Liver (tissue), 9 donors: Measurements from ENCODE around the gene HEPACAM. TPM values are rescaled to one million over a fixed set of nuclear protein-coding genes. Genes with fewer than 3 reads are reported as not detected.

ENCODE experiments used
- DNase-seq: peaks from one replicate; pipeline ENCODE4 v3.0.0-alpha.2; 2017; ENCODE audit warnings: low spot score
- H3K27ac ChIP-seq, 2 donors: one replicate each; pipeline ENCODE4 v1.7.0; 2013; ENCODE audit warnings: inconsistent platforms in 2 of 2, low read length in 2 of 2, control low read depth in 1 of 2, low read depth in 1 of 2, mild to moderate bottlenecking in 1 of 2
- H3K27me3 ChIP-seq, 4 donors: one replicate each; pipeline versions ENCODE4 v1.6.1 to v1.7.0; 2013; ENCODE audit warnings: low read length in 3 of 4, inconsistent platforms in 1 of 4, mild to moderate bottlenecking in 1 of 4, moderate library complexity in 1 of 4; ENCODE audit not compliant: control insufficient read depth in 4 of 4, insufficient read depth in 4 of 4
- H3K36me3 ChIP-seq, 4 donors: one replicate each; pipeline versions ENCODE4 v1.6.1 to v1.7.0; 2013; ENCODE audit warnings: low read length in 3 of 4, mild to moderate bottlenecking in 3 of 4, low read depth in 1 of 4, moderate library complexity in 1 of 4; ENCODE audit not compliant: control insufficient read depth in 4 of 4, insufficient read depth in 3 of 4
- H3K4me1 ChIP-seq, 4 donors: one replicate each; pipeline versions ENCODE4 v1.6.1 to v1.7.0; 2013; ENCODE audit warnings: low read length in 3 of 4, mild to moderate bottlenecking in 3 of 4, moderate library complexity in 1 of 4; ENCODE audit not compliant: control insufficient read depth in 4 of 4, insufficient read depth in 4 of 4
- H3K4me3 ChIP-seq, 3 donors: one replicate each; pipeline versions ENCODE4 v1.6.1 to v1.7.0; 2013; ENCODE audit warnings: low read length in 3 of 3, control low read depth in 1 of 3, low read depth in 1 of 3, mild to moderate bottlenecking in 1 of 3
- H3K9ac ChIP-seq, 2 donors: one replicate each; pipeline ENCODE4 v1.7.0; 2013; ENCODE audit warnings: low read length in 2 of 2, mild to moderate bottlenecking in 2 of 2, moderate library complexity in 2 of 2, control low read depth in 1 of 2, low read depth in 1 of 2
- H3K9me3 ChIP-seq, 4 donors: one replicate each; pipeline versions ENCODE4 v1.6.1 to v1.7.0; 2013; ENCODE audit warnings: low read length in 3 of 4; ENCODE audit not compliant: control insufficient read depth in 4 of 4
- EGR1 ChIP-seq, 2 donors: IDR thresholded peaks; 2 replicates each; pipeline ENCODE4 v1.6.1; 2016 to 2018; ENCODE audit warnings: antibody characterized with exemption in 2 of 2, low read depth in 2 of 2
- FOXA1 ChIP-seq: IDR thresholded peaks from 2 replicates; pipeline ENCODE4 v1.6.1; 2016; ENCODE audit warnings: antibody characterized with exemption
- FOXA2 ChIP-seq: IDR thresholded peaks from 2 replicates; pipeline ENCODE4 v1.6.1; 2016; ENCODE audit warnings: antibody characterized with exemption
- GABPA ChIP-seq, 2 donors: IDR thresholded peaks in 1 of 2; conservative IDR thresholded peaks in 1 of 2; 2 replicates each; pipeline ENCODE4 v1.6.1; 2016; ENCODE audit warnings: antibody characterized with exemption in 2 of 2, mild to moderate bottlenecking in 1 of 2, moderate library complexity in 1 of 2
- HNF4A ChIP-seq, 2 donors: conservative IDR thresholded peaks; 2 replicates each; pipeline ENCODE4 v1.6.1; 2016; ENCODE audit warnings: antibody characterized with exemption in 2 of 2, mild to moderate bottlenecking in 2 of 2
- HNF4G ChIP-seq: IDR thresholded peaks from 2 replicates; pipeline ENCODE4 v1.6.1; 2016; ENCODE audit warnings: antibody characterized with exemption
- JUND ChIP-seq, 2 donors: IDR thresholded peaks; 2 replicates each; pipeline ENCODE4 v1.6.1; 2016; ENCODE audit warnings: antibody characterized with exemption in 2 of 2
- NR2F2 ChIP-seq: IDR thresholded peaks from 2 replicates; pipeline ENCODE4 v1.6.1; 2016; ENCODE audit warnings: antibody characterized with exemption
- RAD21 ChIP-seq, 2 donors: IDR thresholded peaks; 2 replicates each; pipeline ENCODE4 v1.6.1; 2016; ENCODE audit warnings: antibody characterized with exemption in 2 of 2, mild to moderate bottlenecking in 2 of 2
- RXRA ChIP-seq, 2 donors: IDR thresholded peaks; 2 replicates each; pipeline ENCODE4 v1.6.1; 2017 to 2018; ENCODE audit warnings: antibody characterized with exemption in 2 of 2, mild to moderate bottlenecking in 1 of 2
- SP1 ChIP-seq: IDR thresholded peaks from 2 replicates; pipeline ENCODE4 v1.6.1; 2018; ENCODE audit warnings: antibody characterized with exemption, mild to moderate bottlenecking
- TAF1 ChIP-seq: conservative IDR thresholded peaks from 2 replicates; pipeline ENCODE4 v1.6.1; 2016; ENCODE audit warnings: antibody characterized with exemption, mild to moderate bottlenecking
- YY1 ChIP-seq: IDR thresholded peaks from 2 replicates; pipeline ENCODE4 v1.6.1; 2016; ENCODE audit warnings: antibody characterized with exemption, mild to moderate bottlenecking
- WGBS: extraction: QIAGEN DNeasy Blood & Tissue Kit; methylation state at CpG from one replicate; pipeline ENCODE4 v1.1.7; 2013; 5-methylcytosine and 5-hydroxymethylcytosine counted together
- polyA plus RNA-seq, 2 donors: library from polyadenylated mRNA; stranded (reverse) in 1 of 2; unstranded in 1 of 2; fragments of 200-250 nt in 1 of 2; fragments of >200 nt in 1 of 2; fragmentation: Nextera tagmentation in 1 of 2; extraction: Ambion mirVana in 1 of 2; gene quantifications; one replicate each; pipeline versions ENCODE4 v1.2.1 to v1.2.3, GENCODE V29; 2013 to 2015
- total RNA-seq, 2 donors: library from RNA; depleted of rRNA; stranded (reverse); fragments of >200 nt; gene quantifications; one replicate each; pipeline ENCODE4 v1.2.3, GENCODE V29; 2014
- TF ChIP-seq, protein P1 (sequence below): IDR thresholded peaks from 2 replicates; pipeline ENCODE4 v1.6.1; 2016; ENCODE audit warnings: antibody characterized with exemption
- TF ChIP-seq, protein P2 (sequence below): IDR thresholded peaks from 2 replicates; pipeline ENCODE4 v1.6.1; 2016; ENCODE audit warnings: antibody characterized with exemption
- TF ChIP-seq, protein P3 (sequence below): IDR thresholded peaks from 2 replicates; pipeline ENCODE4 v1.6.1; 2016; ENCODE audit warnings: antibody characterized with exemption, mild to moderate bottlenecking
- TF ChIP-seq, protein P4 (sequence below): IDR thresholded peaks from 2 replicates; pipeline ENCODE4 v1.6.1; 2016; ENCODE audit warnings: antibody characterized with exemption
- TF ChIP-seq, protein P5 (sequence below): fragments of 150-350 bp; IDR thresholded peaks from 2 replicates; pipeline ENCODE4 v1.5.1; 2017; ENCODE audit warnings: improper control_type of control experiment, low read depth, low read length; ENCODE audit not compliant: missing input control
- donor health status: healthy.
- donor health status: healthy.
- donor health status: healthy.
- donor health status: healthy.
- donor health status: healthy.

HEPACAM gene
- total and polyA plus RNA-seq, 4 donors = 0.79 to 7.1 (median 3.3) TPM; not detected in 1

DNA sequence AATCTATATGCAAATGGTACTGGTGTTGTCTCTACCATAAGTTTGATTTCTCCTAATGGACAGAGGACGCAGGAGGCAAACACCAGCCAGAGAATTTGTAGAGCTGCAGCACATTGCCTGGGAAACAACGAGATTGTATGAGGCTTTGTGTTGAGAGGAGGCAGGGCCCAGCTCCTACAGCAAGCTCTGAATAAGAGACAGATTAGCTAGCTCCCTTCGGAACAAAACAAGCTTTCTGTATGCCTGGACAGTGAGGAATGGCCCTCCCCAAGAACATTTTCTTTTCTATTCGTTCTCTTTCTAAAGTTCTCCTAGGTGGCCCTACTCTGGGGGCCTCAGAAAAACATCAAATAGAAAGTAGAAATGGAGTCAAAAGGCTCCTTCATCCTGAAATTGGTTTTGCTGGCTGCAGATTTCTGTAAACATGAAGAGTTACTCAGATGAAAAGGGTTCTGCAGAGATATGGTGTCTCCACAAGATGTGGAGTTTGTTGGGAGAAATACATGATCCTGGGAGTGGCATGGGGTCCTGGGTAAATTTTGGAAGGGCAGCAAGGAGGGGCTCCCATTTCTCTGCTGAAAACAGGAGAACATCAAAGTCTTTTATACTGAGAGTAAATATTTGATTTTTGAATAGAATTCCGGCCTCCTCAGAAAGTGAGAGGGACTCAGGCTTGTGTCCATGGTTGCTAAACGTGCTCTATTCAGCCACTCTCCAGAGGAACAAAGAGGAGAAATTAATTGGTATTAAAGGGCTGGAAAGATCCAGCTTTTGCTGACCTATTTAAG is 6.8 kb upstream of the HEPACAM start:
- Histone ChIP-seq H3K27me3 (no peaks in the 10 kb centered on the region), H3K36me3 (no peaks in the 10 kb centered on the region), H3K4me1 (peaks cover 0 to 6% (median 0%) of the 10 kb centered on the region in 4 donors), H3K4me3 (no peak overlapping the region), H3K27ac (no peak overlapping the region), H3K9ac (no peak overlapping the region), H3K9me3 (no peaks in the 10 kb centered on the region)
- 70% methylated on average over 6 of the region's 6 CpGs for WGBS
- TF ChIP-seq JUND (IDR thresholded peaks at IDR 0.05) = no peak
- no peak for TF ChIP-seq SP1
- no peak for TF ChIP-seq RAD21 (IDR thresholded peaks at IDR 0.05)
- no peak for TF ChIP-seq FOXA1
- no peak for TF ChIP-seq GABPA (IDR thresholded peaks at IDR 0.05 in 1 of 2, conservative IDR thresholded peaks at IDR 0.05 in 1 of 2)
- TF ChIP-seq EGR1 (IDR thresholded peaks at IDR 0.05; ENCODE audit: low read depth in 2 of 2) = no peak
- no peak for TF ChIP-seq HNF4G
- TF ChIP-seq, protein P1, sequence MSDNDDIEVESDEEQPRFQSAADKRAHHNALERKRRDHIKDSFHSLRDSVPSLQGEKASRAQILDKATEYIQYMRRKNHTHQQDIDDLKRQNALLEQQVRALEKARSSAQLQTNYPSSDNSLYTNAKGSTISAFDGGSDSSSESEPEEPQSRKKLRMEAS = no peak
- TF ChIP-seq, protein P2, sequence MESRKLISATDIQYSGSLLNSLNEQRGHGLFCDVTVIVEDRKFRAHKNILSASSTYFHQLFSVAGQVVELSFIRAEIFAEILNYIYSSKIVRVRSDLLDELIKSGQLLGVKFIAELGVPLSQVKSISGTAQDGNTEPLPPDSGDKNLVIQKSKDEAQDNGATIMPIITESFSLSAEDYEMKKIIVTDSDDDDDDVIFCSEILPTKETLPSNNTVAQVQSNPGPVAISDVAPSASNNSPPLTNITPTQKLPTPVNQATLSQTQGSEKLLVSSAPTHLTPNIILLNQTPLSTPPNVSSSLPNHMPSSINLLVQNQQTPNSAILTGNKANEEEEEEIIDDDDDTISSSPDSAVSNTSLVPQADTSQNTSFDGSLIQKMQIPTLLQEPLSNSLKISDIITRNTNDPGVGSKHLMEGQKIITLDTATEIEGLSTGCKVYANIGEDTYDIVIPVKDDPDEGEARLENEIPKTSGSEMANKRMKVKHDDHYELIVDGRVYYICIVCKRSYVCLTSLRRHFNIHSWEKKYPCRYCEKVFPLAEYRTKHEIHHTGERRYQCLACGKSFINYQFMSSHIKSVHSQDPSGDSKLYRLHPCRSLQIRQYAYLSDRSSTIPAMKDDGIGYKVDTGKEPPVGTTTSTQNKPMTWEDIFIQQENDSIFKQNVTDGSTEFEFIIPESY = no peak
- no peak for DNase-seq

DNA sequence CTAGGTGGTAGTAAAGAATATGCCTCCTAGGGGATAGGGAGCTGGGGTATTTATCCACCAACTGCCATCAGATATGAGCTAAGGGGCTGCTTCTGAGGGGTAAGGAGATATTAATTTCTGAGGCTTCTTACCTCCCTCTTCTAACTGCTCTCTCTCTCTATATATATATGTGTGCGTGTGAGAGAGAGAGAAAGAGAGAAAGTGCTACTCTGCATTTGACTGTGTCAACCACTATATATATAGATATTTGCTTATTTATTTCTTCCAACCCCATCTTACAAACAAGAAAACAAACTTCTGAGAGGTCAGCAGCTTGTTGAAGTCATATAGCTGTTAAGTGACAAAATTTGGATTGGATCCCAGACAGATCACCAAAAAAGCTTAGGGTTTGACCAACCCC is 5.9 kb upstream of the HEPACAM start:
- H3K36me3 ChIP-seq = no peaks in the 10 kb centered on the region
- H3K27ac ChIP-seq = no peak overlapping the region
- H3K27me3 ChIP-seq = no peaks in the 10 kb centered on the region
- H3K9me3 ChIP-seq = no peaks in the 10 kb centered on the region
- no peak for DNase-seq
- H3K4me1 ChIP-seq = peaks cover 0 to 10% (median 0%) of the 10 kb centered on the region in 4 donors
- WGBS = 96% methylated on average over 1 of the region's 1 CpG
- H3K9ac ChIP-seq = no peak overlapping the region
- TF ChIP-seq, protein P3, sequence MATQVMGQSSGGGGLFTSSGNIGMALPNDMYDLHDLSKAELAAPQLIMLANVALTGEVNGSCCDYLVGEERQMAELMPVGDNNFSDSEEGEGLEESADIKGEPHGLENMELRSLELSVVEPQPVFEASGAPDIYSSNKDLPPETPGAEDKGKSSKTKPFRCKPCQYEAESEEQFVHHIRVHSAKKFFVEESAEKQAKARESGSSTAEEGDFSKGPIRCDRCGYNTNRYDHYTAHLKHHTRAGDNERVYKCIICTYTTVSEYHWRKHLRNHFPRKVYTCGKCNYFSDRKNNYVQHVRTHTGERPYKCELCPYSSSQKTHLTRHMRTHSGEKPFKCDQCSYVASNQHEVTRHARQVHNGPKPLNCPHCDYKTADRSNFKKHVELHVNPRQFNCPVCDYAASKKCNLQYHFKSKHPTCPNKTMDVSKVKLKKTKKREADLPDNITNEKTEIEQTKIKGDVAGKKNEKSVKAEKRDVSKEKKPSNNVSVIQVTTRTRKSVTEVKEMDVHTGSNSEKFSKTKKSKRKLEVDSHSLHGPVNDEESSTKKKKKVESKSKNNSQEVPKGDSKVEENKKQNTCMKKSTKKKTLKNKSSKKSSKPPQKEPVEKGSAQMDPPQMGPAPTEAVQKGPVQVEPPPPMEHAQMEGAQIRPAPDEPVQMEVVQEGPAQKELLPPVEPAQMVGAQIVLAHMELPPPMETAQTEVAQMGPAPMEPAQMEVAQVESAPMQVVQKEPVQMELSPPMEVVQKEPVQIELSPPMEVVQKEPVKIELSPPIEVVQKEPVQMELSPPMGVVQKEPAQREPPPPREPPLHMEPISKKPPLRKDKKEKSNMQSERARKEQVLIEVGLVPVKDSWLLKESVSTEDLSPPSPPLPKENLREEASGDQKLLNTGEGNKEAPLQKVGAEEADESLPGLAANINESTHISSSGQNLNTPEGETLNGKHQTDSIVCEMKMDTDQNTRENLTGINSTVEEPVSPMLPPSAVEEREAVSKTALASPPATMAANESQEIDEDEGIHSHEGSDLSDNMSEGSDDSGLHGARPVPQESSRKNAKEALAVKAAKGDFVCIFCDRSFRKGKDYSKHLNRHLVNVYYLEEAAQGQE = no peak
- no peak for TF ChIP-seq HNF4G
- no peak for TF ChIP-seq RAD21 (IDR thresholded peaks at IDR 0.05)
- TF ChIP-seq, protein P1 = no peak
- TF ChIP-seq TAF1 = no peak
- TF ChIP-seq YY1 = no peak
- TF ChIP-seq, protein P2 = no peak
- TF ChIP-seq HNF4A (conservative IDR thresholded peaks at IDR 0.05) = no peak
- TF ChIP-seq RXRA (IDR thresholded peaks at IDR 0.05) = no peak
- TF ChIP-seq FOXA2 = no peak
- TF ChIP-seq GABPA (IDR thresholded peaks at IDR 0.05 in 1 of 2, conservative IDR thresholded peaks at IDR 0.05 in 1 of 2) = no peak
- TF ChIP-seq, protein P4, sequence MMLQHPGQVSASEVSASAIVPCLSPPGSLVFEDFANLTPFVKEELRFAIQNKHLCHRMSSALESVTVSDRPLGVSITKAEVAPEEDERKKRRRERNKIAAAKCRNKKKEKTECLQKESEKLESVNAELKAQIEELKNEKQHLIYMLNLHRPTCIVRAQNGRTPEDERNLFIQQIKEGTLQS = no peak
- TF ChIP-seq NR2F2 = no peak
- no peak for TF ChIP-seq EGR1 (IDR thresholded peaks at IDR 0.05; ENCODE audit: low read depth in 2 of 2)
- TF ChIP-seq, protein P5, sequence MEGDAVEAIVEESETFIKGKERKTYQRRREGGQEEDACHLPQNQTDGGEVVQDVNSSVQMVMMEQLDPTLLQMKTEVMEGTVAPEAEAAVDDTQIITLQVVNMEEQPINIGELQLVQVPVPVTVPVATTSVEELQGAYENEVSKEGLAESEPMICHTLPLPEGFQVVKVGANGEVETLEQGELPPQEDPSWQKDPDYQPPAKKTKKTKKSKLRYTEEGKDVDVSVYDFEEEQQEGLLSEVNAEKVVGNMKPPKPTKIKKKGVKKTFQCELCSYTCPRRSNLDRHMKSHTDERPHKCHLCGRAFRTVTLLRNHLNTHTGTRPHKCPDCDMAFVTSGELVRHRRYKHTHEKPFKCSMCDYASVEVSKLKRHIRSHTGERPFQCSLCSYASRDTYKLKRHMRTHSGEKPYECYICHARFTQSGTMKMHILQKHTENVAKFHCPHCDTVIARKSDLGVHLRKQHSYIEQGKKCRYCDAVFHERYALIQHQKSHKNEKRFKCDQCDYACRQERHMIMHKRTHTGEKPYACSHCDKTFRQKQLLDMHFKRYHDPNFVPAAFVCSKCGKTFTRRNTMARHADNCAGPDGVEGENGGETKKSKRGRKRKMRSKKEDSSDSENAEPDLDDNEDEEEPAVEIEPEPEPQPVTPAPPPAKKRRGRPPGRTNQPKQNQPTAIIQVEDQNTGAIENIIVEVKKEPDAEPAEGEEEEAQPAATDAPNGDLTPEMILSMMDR = no peak
- no peak for TF ChIP-seq SP1
- no peak for TF ChIP-seq JUND (IDR thresholded peaks at IDR 0.05)
- no peak for TF ChIP-seq FOXA1
- no peak overlapping the region for H3K4me3 ChIP-seq
